Measurements from ENCODE around the gene SLC39A9.
A peak's percentile ranks its signal among the peaks of the same experiment; 100 is the strongest.
"Not testable (repeated sequence)": the region's sequence is repeated elsewhere in the genome, so short reads cannot be mapped to it uniquely, and the experiment has no call there.

Gene SLC39A9

GRCh38 chr14:69376439-69376838, 22.1 kb upstream of the SLC39A9 start:
- H3K4me3 ChIP-seq (ENCODE audit: low read depth, low read length) = no peak overlapping the region
- DNase-seq (ENCODE audit: low read depth) = no peak

GRCh38 chr14:69378274-69378673, 20.2 kb upstream of the SLC39A9 start:
- TF ChIP-seq CTCF (IDR thresholded peaks at IDR 0.05; ENCODE audit: insufficient read depth, low read depth, low read length, missing control alignments) = no peak
- H3K4me3 ChIP-seq (ENCODE audit: low read depth, low read length) = no peak overlapping the region
- DNase-seq (ENCODE audit: low read depth) = no peak

More at GRCh38 chr14:69376439-69376838, 22.1 kb upstream of the SLC39A9 start:
- no peak for TF ChIP-seq CTCF (IDR thresholded peaks at IDR 0.05; ENCODE audit: insufficient read depth, low read depth, low read length, missing control alignments)

GRCh38 chr14:69387311-69387710, 11.2 kb upstream of the SLC39A9 start:
- no peak for DNase-seq (ENCODE audit: low read depth)
- H3K4me3 ChIP-seq (ENCODE audit: low read depth, low read length) = no peak overlapping the region
- no peak for TF ChIP-seq CTCF (IDR thresholded peaks at IDR 0.05; ENCODE audit: insufficient read depth, low read depth, low read length, missing control alignments)

DNA sequence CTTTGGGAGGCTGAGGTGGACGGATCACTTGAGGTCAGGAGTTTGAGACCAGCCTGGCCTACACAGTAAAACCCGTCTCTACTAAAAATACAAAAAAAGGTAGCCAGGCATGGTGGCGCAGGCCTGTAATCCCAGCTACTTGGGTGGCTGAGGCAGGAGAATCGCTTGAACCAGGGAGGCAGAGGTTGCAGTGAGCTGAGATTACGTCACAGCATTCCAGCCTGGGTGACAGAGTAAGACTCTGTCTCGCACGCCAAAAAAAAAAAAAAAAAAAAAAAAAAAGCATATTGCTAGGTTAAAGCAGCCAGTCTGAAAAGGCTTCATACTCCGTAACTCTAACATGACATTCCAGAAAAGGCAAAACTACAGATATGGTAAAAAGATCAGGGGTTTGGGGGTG, 7.1 kb upstream of the SLC39A9 start:
- not testable (repeated sequence) for DNase-seq (ENCODE audit: low read depth); H3K4me3 ChIP-seq (ENCODE audit: low read depth, low read length)

DNA sequence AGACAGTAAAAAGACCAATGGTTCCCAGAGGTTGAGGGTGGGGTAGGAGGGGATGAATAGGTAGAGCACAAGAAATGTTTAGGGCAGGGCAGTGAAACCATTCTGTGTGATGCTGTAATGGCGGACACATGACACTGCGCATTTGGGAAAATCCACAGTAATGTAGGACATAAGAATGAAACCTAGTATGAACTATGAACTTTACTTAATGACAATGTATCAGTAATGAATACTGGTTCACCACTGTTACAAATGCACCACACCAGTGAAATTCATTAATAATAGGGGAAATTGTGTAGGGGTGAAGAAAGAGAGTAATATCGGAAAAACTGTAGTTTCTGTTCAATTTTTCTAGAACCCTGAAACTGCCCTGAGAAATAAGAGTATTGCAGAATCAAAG, 6.0 kb upstream of the SLC39A9 start:
- DNase-seq (ENCODE audit: low read depth) = peak; percentile 26
- no peak for TF ChIP-seq CTCF (IDR thresholded peaks at IDR 0.05; ENCODE audit: insufficient read depth, low read depth, low read length, missing control alignments)
- 0 out of 2 replicates have a peak overlapping the region, but pooled peaks have one; percentile 5 for H3K4me3 ChIP-seq (ENCODE audit: low read depth, low read length)

GRCh38 chr14:69395929-69396328, 2.6 kb upstream of the SLC39A9 start:
- no peak for TF ChIP-seq CTCF (IDR thresholded peaks at IDR 0.05; ENCODE audit: insufficient read depth, low read depth, low read length, missing control alignments)
- H3K4me3 ChIP-seq (ENCODE audit: low read depth, low read length) = no peak overlapping the region
- no peak for DNase-seq (ENCODE audit: low read depth)

- TF ChIP-seq CTCF (IDR thresholded peaks at IDR 0.05; ENCODE audit: insufficient read depth, low read depth, low read length, missing control alignments) = no peak
- DNase-seq (ENCODE audit: low read depth) = no peak
These were observed 322 bp downstream of the SLC39A9 start for GRCh38 chr14:69398818-69399210.

More at GRCh38 chr14:69398818-69399210, 322 bp downstream of the SLC39A9 start:
- H3K4me3 ChIP-seq (ENCODE audit: low read depth, low read length) = peak overlapping the region; percentile 80

All from GM12865 (cell line).